Activated T-helper 2 cell treated with anti-CD3 and anti-CD28 coated beads, Interferon-gamma antibody, Interleukin-2, Interleukin-4, amounts not matched to agents 10 μg/mL and 5 μg/mL and 100 μg/mL, durations not matched to agents 14 hours and 24 hours and 36 hours (primary cell): Measurements from ENCODE around the gene SCN2B. TPM values are rescaled to one million over a fixed set of nuclear protein-coding genes. Genes with fewer than 3 reads are reported as not detected.

ENCODE experiments used
- DNase-seq: peaks from one replicate; pipeline ENCODE4 v3.0.0; 2021; ENCODE audit warnings: low spot score
- H3K27ac Mint-ChIP-seq: one replicate; pipeline ENCODE4 v1.8.0; 2021; ENCODE audit warnings: mixed read lengths
- H3K27me3 Mint-ChIP-seq: one replicate; pipeline ENCODE4 v1.8.0; 2021; ENCODE audit warnings: low read depth, mixed read lengths
- H3K36me3 Mint-ChIP-seq: one replicate; pipeline ENCODE4 v1.8.0; 2021; ENCODE audit warnings: low read depth, mixed read lengths
- H3K4me1 Mint-ChIP-seq: one replicate; pipeline ENCODE4 v1.8.0; 2021; ENCODE audit warnings: low read depth, mixed read lengths
- H3K4me3 Mint-ChIP-seq: one replicate; pipeline ENCODE4 v1.8.0; 2021; ENCODE audit warnings: low read depth, mild to moderate bottlenecking, moderate library complexity, mixed read lengths
- H3K9me3 Mint-ChIP-seq: one replicate; pipeline ENCODE4 v1.8.0; 2021; ENCODE audit warnings: mixed read lengths
- intact Hi-C: fragments of 100-400 bp; cut with micrococcal nuclease; formaldehyde crosslinking; loops from one replicate; pipeline ENCODE4 v1.15.1; 2023
- total RNA-seq: library from RNA; stranded (reverse); gene quantifications from 2 replicates; pipeline ENCODE4 v1.2.3, GENCODE V29; 2022

Gene SCN2B
- total RNA-seq, 1 donor from 2014 or later: 0.02 TPM

- Mint-ChIP-seq H3K27me3 (peaks cover 18% of the 10 kb centered on the region), H3K36me3 (no peaks in the 10 kb centered on the region), H3K27ac (no peak overlapping the region), H3K4me1 (no peaks in the 10 kb centered on the region), H3K4me3 (no peak overlapping the region), H3K9me3 (no peaks in the 10 kb centered on the region)
- DNase-seq: no peak
- intact Hi-C loops: no loop called here
Observed at GRCh38 chr11:118128310-118128709, 48.1 kb downstream of the SCN2B start.

DNA sequence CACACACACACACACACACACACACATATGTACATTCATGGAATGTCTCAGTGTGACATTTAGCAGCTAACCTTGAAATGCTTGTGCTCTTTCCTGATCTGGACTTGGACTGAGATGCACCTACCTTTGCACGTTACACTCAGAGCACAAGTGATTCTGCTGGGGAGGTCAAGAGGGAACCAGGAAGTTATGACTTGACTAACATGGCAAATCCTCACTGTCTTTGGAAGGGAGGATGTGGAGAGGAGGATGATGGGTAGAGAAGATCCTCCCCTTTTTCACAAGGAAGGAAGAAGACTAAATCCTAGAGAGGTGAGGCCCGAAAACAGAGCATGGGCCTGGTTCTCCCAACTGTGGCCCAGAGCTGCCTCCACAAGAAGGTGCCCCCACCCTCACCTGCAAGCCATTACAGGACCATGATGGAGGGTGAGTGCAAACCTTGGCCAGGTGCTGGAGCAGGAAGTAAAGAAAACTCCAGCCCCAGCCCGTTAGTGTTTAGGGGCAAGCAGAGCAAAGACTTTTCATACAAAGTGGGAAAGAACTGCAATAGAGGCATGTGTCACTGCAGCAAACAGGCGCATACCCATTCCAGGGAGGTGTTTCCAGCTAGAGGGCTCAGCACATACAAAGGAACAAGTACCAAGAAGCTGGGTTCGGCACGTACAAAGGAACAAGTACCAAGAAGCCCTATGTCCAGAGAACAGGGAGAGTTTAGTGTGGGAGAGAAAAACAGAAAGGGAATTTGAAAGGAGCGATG, 50.2 kb downstream of the SCN2B start:
- Mint-ChIP-seq H3K27ac (no peak overlapping the region), H3K4me3 (no peak overlapping the region), H3K27me3 (peaks cover 20% of the 10 kb centered on the region), H3K4me1 (no peaks in the 10 kb centered on the region), H3K36me3 (no peaks in the 10 kb centered on the region), H3K9me3 (no peaks in the 10 kb centered on the region)
- intact Hi-C loops: no loop called here
- no peak for DNase-seq

DNA sequence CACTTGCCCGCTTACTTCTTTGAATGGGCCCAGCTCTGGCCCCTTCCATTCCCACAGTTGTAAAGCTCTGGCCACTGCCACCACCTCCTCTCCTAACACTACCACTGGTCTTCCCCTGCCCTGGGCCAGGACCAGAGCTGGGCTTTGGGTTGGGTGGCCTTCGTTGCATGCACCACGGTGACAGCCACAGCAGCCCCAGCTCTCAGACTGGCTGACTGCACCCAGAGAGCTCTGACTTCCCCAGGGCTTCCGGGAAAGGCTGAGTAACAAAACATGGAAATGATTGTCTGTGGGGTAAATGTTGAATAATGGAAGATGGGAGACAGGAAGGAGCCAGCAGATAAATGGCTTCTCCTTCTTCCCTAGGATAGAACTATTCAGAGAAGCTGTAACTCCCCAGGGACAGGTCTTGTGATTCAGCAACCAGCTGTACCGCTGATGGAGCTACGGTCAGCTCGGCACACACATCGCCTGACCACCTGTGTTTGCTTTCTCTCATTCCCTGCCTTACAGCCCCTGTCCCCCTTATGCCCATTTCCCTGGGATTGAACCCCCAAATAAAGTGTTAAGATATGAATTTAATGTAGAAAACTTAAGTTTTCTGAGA, 51.4 kb downstream of the SCN2B start:
- Mint-ChIP-seq H3K27me3 (peaks cover 20% of the 10 kb centered on the region), H3K4me1 (no peaks in the 10 kb centered on the region), H3K27ac (no peak overlapping the region), H3K36me3 (no peaks in the 10 kb centered on the region), H3K4me3 (no peak overlapping the region), H3K9me3 (peaks cover 7% of the 10 kb centered on the region)
- intact Hi-C loops: no loop called here
- DNase-seq: no peak

DNA sequence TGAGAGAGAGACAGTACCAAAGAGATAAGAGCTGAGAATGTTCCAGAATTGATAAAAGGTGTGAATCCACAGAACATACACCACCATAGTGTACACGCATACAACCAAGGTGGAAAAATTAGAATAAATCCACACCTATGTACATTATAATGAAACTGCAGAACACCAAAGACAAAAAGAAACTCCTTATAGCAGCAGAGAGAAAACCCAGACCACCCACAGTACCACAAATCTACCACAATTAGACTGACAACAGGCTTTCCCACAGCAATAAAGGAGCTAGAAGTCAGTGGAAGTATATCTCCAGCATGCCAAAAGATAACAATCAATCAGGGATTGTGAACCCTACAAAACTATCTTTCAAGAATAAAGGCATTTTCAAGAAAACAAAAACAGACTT, 55.6 kb downstream of the SCN2B start:
- no peak overlapping the region for H3K4me3 Mint-ChIP-seq
- H3K4me1 Mint-ChIP-seq: no peaks in the 10 kb centered on the region
- H3K36me3 Mint-ChIP-seq: no peaks in the 10 kb centered on the region
- H3K27me3 Mint-ChIP-seq: peaks cover 26% of the 10 kb centered on the region
- intact Hi-C loops: no loop called here
- DNase-seq: no peak
- no peak overlapping the region for H3K27ac Mint-ChIP-seq
- peaks cover 7% of the 10 kb centered on the region for H3K9me3 Mint-ChIP-seq

- H3K9me3 Mint-ChIP-seq: peaks cover 7% of the 10 kb centered on the region
- intact Hi-C loops: no loop called here
- peaks cover 33% of the 10 kb centered on the region for H3K27me3 Mint-ChIP-seq
- no peak overlapping the region for H3K4me3 Mint-ChIP-seq
- peaks cover 3% of the 10 kb centered on the region for H3K4me1 Mint-ChIP-seq
- DNase-seq: no peak
- no peak overlapping the region for H3K27ac Mint-ChIP-seq
- no peaks in the 10 kb centered on the region for H3K36me3 Mint-ChIP-seq
Observed at GRCh38 chr11:118117790-118118601, 58.4 kb downstream of the SCN2B start.

- no peak overlapping the region for H3K27ac Mint-ChIP-seq
- peaks cover 25% of the 10 kb centered on the region for H3K27me3 Mint-ChIP-seq
- no peak overlapping the region for H3K4me3 Mint-ChIP-seq
Observed at GRCh38 chr11:118115048-118115447, 61.4 kb downstream of the SCN2B start.

DNA sequence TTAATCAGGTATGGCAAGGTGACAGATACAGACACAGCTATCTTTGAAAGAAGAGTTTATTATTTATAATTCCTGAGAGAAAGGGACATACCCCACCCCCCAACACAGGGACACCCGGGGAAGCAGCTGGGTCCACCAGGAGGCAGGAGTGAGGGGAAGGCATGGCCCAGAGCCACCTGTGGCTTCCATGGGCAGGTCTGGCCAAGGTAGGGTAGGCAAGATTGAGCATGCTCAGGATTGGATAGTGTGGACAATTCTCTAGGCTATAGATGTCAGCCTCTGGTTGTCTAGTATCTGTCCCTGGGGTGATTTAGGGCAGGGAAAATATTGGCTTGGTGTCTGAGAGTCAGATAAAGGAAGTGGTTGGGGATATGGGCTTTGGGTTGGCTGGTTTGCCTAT, 62.2 kb downstream of the SCN2B start:
- no peak overlapping the region for H3K4me3 Mint-ChIP-seq
- DNase-seq: no peak
- peaks cover 3% of the 10 kb centered on the region for H3K4me1 Mint-ChIP-seq
- peaks cover 27% of the 10 kb centered on the region for H3K27me3 Mint-ChIP-seq
- H3K27ac Mint-ChIP-seq: no peak overlapping the region
- H3K36me3 Mint-ChIP-seq: no peaks in the 10 kb centered on the region
- intact Hi-C loops: no loop called here
- H3K9me3 Mint-ChIP-seq: no peaks in the 10 kb centered on the region

More at GRCh38 chr11:118115048-118115447, 61.4 kb downstream of the SCN2B start:
- Mint-ChIP-seq H3K4me1 (peaks cover 3% of the 10 kb centered on the region), H3K36me3 (no peaks in the 10 kb centered on the region), H3K9me3 (no peaks in the 10 kb centered on the region)
- DNase-seq: no peak
- intact Hi-C loops: no loop called here

DNA sequence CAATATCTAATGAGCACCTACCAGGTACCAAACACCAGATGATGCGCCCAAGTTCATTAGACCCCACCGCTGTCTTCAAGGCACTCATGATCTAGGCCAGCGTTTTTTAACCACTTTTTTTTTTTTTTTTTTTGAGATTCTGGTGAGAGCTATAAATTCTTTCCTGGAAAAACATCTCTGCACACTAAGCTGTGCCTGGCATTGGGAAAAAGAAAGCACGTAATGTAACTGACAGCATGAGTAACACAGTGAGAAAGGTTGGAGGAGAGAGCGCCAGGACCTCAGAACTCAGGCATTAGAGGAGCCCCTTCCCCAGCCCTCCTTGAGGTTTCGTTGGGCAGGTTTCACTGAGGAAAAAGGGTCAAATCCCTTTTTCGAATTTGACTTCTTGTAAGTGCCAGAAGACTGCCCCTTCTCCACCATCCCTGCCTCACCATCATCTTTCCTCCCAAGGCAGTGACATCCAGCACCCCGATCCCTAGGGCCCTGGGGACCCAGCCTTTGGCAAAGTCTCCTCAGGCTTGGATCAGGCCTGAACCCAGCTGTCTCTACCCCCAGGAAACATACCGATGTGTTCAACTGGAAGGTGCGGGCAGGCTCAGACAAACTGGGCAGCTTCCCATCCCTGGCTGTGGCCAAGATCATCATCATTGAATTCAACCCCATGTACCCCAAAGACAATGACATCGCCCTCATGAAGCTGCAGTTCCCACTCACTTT, 63.6 kb downstream of the SCN2B start:
- no peak for DNase-seq
- peaks cover 3% of the 10 kb centered on the region for H3K4me1 Mint-ChIP-seq
- no peaks in the 10 kb centered on the region for H3K9me3 Mint-ChIP-seq
- H3K27ac Mint-ChIP-seq: no peak overlapping the region
- H3K36me3 Mint-ChIP-seq: no peaks in the 10 kb centered on the region
- no peak overlapping the region for H3K4me3 Mint-ChIP-seq
- intact Hi-C loops: no loop called here
- H3K27me3 Mint-ChIP-seq: peaks cover 19% of the 10 kb centered on the region

Other genes starting within 250 kb of the SCN2B start
- gene TMPRSS13, start 247.2 kb downstream of the SCN2B start, total RNA-seq: 2.7 and 5.3 TPM in 2 replicates
- gene IL10RA, start 190.2 kb downstream of the SCN2B start, total RNA-seq: 144 and 147 TPM in 2 replicates
- gene TMPRSS4, start 99.6 kb downstream of the SCN2B start, total RNA-seq: not detected in 2 replicates
- gene SMIM35, start 89.7 kb downstream of the SCN2B start, total RNA-seq: 1.7 and 1.9 TPM in 2 replicates
- 0.30 and 0.32 TPM in 2 replicates for gene SCN4B, start 23.8 kb downstream of the SCN2B start, total RNA-seq
- 377 and 389 TPM in 2 replicates for gene JAML, start 48.4 kb upstream of the SCN2B start, total RNA-seq
- 49.5 and 49.7 TPM in 2 replicates for gene MPZL3, start 75.7 kb upstream of the SCN2B start, total RNA-seq
- gene MPZL2, start 87.7 kb upstream of the SCN2B start, total RNA-seq: 13.9 and 14.6 TPM in 2 replicates
- gene CD3E, start 128.1 kb upstream of the SCN2B start, total RNA-seq: 518 and 529 TPM in 2 replicates
- 386 and 400 TPM in 2 replicates for gene CD3D, start 166.1 kb upstream of the SCN2B start, total RNA-seq
- gene CD3G, start 167.7 kb upstream of the SCN2B start, total RNA-seq: 134 and 139 TPM in 2 replicates
- 41.2 and 44.1 TPM in 2 replicates for gene UBE4A, start 183.0 kb upstream of the SCN2B start, total RNA-seq
- gene ATP5MG, start 225.0 kb upstream of the SCN2B start, total RNA-seq: 237 and 266 TPM in 2 replicates